HCT116 (cell line): ENCODE data around the gene TLCD3B. TPM values are rescaled to one million over a fixed set of nuclear protein-coding genes. Genes with fewer than 3 reads are reported as not detected.
A peak's percentile ranks its signal among the peaks of the same experiment; 100 is the strongest.

Experiments
- ATAC-seq: fragments of 200-7000 bp; cut with Tn5 transposase; 2 replicates; pipeline ENCODE4 v1.9.1; 2020; ENCODE audit warnings: mild to moderate bottlenecking, moderate library complexity
- BruUV-seq: library from RNA; stranded (reverse); fragments of 400-500 nt; replicated peaks from 2 replicates; lab custom pipeline; 2021; lab: Mats Ljungman, UMichigan
- CTCF ChIA-PET: fragments of 300-600 bp; sonication (Branson Sonifier 250); formaldehyde crosslinking; loops from one replicate; lab custom pipeline; 2021; ENCODE audit warnings: antibody characterized with exemption; lab: Charles Lee
- POLR2A ChIA-PET: fragments of 300-600, 350-600 bp; sonication (Branson Sonifier 250); formaldehyde crosslinking; loops from one replicate; lab custom pipeline; 2021; ENCODE audit warnings: antibody characterized with exemption; lab: Charles Lee
- RAD21 ChIA-PET, 2 experiments: fragments of 300-600 bp; sonication (Branson Sonifier 250); formaldehyde crosslinking; loops; one replicate each; lab custom pipeline; 2023; ENCODE audit warnings: low total read pairs in 2 of 2; ENCODE audit not compliant: uncharacterized antibody in 2 of 2, unreplicated experiment in 2 of 2, low non-redundant PET in 1 of 2; lab: Charles Lee
- DNase-seq: peaks from one replicate; pipeline ENCODE4 v3.0.0-alpha.2; 2010; ENCODE audit warnings: low read depth, low spot score
- H2AFZ ChIP-seq: fragments of 200-600 bp; shearing (Covaris generic), sonication (generic); 2 replicates; pipeline ENCODE4 v1.6.1; 2017; ENCODE audit warnings: low read depth, mixed run types, mixed read lengths, antibody characterized with exemption, low read length; ENCODE audit not compliant: poor library complexity, severe bottlenecking
- H3K27ac ChIP-seq: 2 replicates; pipeline ENCODE4 v1.5.1; 2012; ENCODE audit warnings: low read depth, low read length
- H3K27me3 ChIP-seq: fragments of 200-600 bp; sonication (generic); 2 replicates; pipeline ENCODE4 v1.6.1; 2016; ENCODE audit warnings: mixed run types, low read length, mixed read lengths; ENCODE audit not compliant: insufficient read depth
- H3K36me3 ChIP-seq, 2 experiments: fragments of 200-500 bp in 1 of 2; fragments of 200-600 bp in 1 of 2; sonication (Bioruptor generic) in 1 of 2; sonication (generic) in 1 of 2; 2 replicates each; pipeline versions ENCODE4 v1.5.1 to v1.6.1; 2014 to 2016; ENCODE audit warnings: low read length in 2 of 2, inconsistent platforms in 1 of 2, mixed read lengths in 1 of 2, mixed run types in 1 of 2; ENCODE audit not compliant: insufficient read depth in 2 of 2, control insufficient read depth in 1 of 2
- H3K4me1 ChIP-seq, 2 experiments: fragments of 200-600 bp in 1 of 2; sonication (generic) in 1 of 2; 2 replicates each; pipeline versions ENCODE4 v1.5.1 to v1.6.1; 2012 to 2017; ENCODE audit warnings: low read length in 2 of 2, inconsistent platforms in 1 of 2, mild to moderate bottlenecking in 1 of 2, mixed read lengths in 1 of 2, mixed run types in 1 of 2, moderate library complexity in 1 of 2; ENCODE audit not compliant: insufficient read depth in 2 of 2, control insufficient read depth in 1 of 2
- H3K4me2 ChIP-seq: fragments of 200-600 bp; sonication (generic); 2 replicates; pipeline ENCODE4 v1.6.1; 2017; ENCODE audit warnings: mixed run types, low read length, mixed read lengths
- H3K4me3 ChIP-seq, 2 experiments: fragments of 200-600 bp in 1 of 2; sonication (generic) in 1 of 2; replicated peaks in 1 of 2; 2 replicates each; pipeline ENCODE4 v1.5.1; 2011 to 2016; ENCODE audit warnings: low read length in 2 of 2, control low read depth in 1 of 2, low read depth in 1 of 2, mild to moderate bottlenecking in 1 of 2, mixed read lengths in 1 of 2, mixed run types in 1 of 2
- H3K79me2 ChIP-seq: fragments of 200-600 bp; sonication (generic); 2 replicates; pipeline ENCODE4 v1.6.1; 2017; ENCODE audit warnings: mild to moderate bottlenecking, mixed run types, low read length, moderate library complexity, mixed read lengths; ENCODE audit not compliant: insufficient read depth
- H3K9ac ChIP-seq: fragments of 200-600 bp; sonication (generic); 2 replicates; pipeline ENCODE4 v1.6.1; 2016; ENCODE audit warnings: low read length, mixed read lengths
- H3K9me2 ChIP-seq: fragments of 200-600 bp; sonication (generic), shearing (Covaris generic); 2 replicates; pipeline ENCODE4 v1.6.1; 2017; ENCODE audit warnings: mixed run types, mild to moderate bottlenecking, moderate library complexity; ENCODE audit not compliant: insufficient read depth
- H3K9me3 ChIP-seq, 2 experiments: fragments of 200-500 bp in 1 of 2; fragments of 200-600 bp in 1 of 2; sonication (Bioruptor generic) in 1 of 2; sonication (generic) in 1 of 2; 2 replicates each; pipeline ENCODE4 v1.6.1; 2014 to 2017; ENCODE audit warnings: low read length in 2 of 2, mixed read lengths in 2 of 2, inconsistent platforms in 1 of 2, low read depth in 1 of 2, mild to moderate bottlenecking in 1 of 2, mixed run types in 1 of 2, moderate library complexity in 1 of 2; ENCODE audit not compliant: control insufficient read depth in 1 of 2, insufficient read depth in 1 of 2
- H4K20me1 ChIP-seq: fragments of 200-600 bp; sonication (generic), shearing (Covaris generic); 2 replicates; pipeline ENCODE4 v1.6.1; 2017; ENCODE audit warnings: mixed run types, mild to moderate bottlenecking, moderate library complexity; ENCODE audit not compliant: insufficient read depth
- CBX3 ChIP-seq: IDR thresholded peaks from 2 replicates; pipeline ENCODE4 v1.6.1; 2012; ENCODE audit warnings: low read depth
- CEBPB ChIP-seq: IDR thresholded peaks from 2 replicates; pipeline ENCODE4 v1.6.1; 2012; ENCODE audit warnings: low read depth
- EGR1 ChIP-seq: IDR thresholded peaks from 2 replicates; pipeline ENCODE4 v1.6.1; 2012; ENCODE audit warnings: low read depth
- EZH2 ChIP-seq: fragments of 200-600 bp; sonication (generic); IDR thresholded peaks from 2 replicates; pipeline ENCODE4 v1.6.1; 2017; ENCODE audit warnings: antibody characterized with exemption, mixed run types
- FOSL1 ChIP-seq: IDR thresholded peaks from 2 replicates; pipeline ENCODE4 v1.6.1; 2012; ENCODE audit warnings: low read depth
- JUND ChIP-seq: IDR thresholded peaks from 2 replicates; pipeline ENCODE4 v1.6.1; 2012
- POLR2A ChIP-seq: IDR thresholded peaks from 2 replicates; pipeline ENCODE4 v1.7.0; 2011; ENCODE audit warnings: borderline replicate concordance; ENCODE audit not compliant: insufficient read depth, insufficient read length; ENCODE audit errors: extremely low read depth
- POLR2AphosphoS5 ChIP-seq: IDR thresholded peaks from 2 replicates; pipeline ENCODE4 v1.6.1; 2011; ENCODE audit warnings: mild to moderate bottlenecking, low read depth, low read length, moderate library complexity
- RAD21 ChIP-seq: IDR thresholded peaks from 2 replicates; pipeline ENCODE4 v1.6.1; 2012; ENCODE audit warnings: low read depth, mild to moderate bottlenecking
- SIN3A ChIP-seq: IDR thresholded peaks from 2 replicates; pipeline ENCODE4 v1.6.1; 2012; ENCODE audit warnings: low read depth
- SP1 ChIP-seq: IDR thresholded peaks from 2 replicates; pipeline ENCODE4 v1.6.1; 2012; ENCODE audit warnings: low read depth
- SRF ChIP-seq: IDR thresholded peaks from 2 replicates; pipeline ENCODE4 v1.6.1; 2012; ENCODE audit warnings: low read depth
- TCF7L2 ChIP-seq: IDR thresholded peaks from 2 replicates; pipeline ENCODE4 v1.7.0; 2011; ENCODE audit warnings: borderline replicate concordance, inconsistent platforms; ENCODE audit not compliant: insufficient read depth, insufficient read length; ENCODE audit errors: extremely low read depth
- YY1 ChIP-seq: IDR thresholded peaks from 2 replicates; pipeline ENCODE4 v1.6.1; 2011; ENCODE audit warnings: low read length, low read depth, moderate library complexity, mild to moderate bottlenecking; ENCODE audit not compliant: insufficient replicate concordance; ENCODE audit errors: extremely low read depth
- ZNF274 ChIP-seq: fragments of 200-500 bp; sonication (Bioruptor generic); IDR thresholded peaks from 2 replicates; pipeline ENCODE4 v1.6.1; 2014; ENCODE audit warnings: mild to moderate bottlenecking, low read depth, low read length, inconsistent platforms
- intact Hi-C: fragments of 100-400 bp; cut with micrococcal nuclease; formaldehyde crosslinking; loops from 2 replicates; pipeline ENCODE4 v1.10.0; 2022
- total RNA-seq: library from RNA; stranded (reverse); gene quantifications from one replicate; pipeline ENCODE4 v1.2.1, GENCODE V29; 2021; ENCODE audit not compliant: unreplicated experiment
- TF ChIP-seq, protein P1 (sequence below): IDR thresholded peaks from 2 replicates; pipeline ENCODE4 v1.6.1; 2012
- TF ChIP-seq, protein P2 (sequence below): IDR thresholded peaks from 2 replicates; pipeline ENCODE4 v1.6.1; 2012
- TF ChIP-seq, protein P3 (sequence below): IDR thresholded peaks from 2 replicates; pipeline ENCODE4 v1.6.1; 2011; ENCODE audit warnings: mild to moderate bottlenecking, low read length, moderate library complexity; ENCODE audit not compliant: insufficient replicate concordance; ENCODE audit errors: extremely low read depth

The TLCD3B gene
- total RNA-seq, 1 experiment from 2014 or later, result 1.0 TPM

DNA sequence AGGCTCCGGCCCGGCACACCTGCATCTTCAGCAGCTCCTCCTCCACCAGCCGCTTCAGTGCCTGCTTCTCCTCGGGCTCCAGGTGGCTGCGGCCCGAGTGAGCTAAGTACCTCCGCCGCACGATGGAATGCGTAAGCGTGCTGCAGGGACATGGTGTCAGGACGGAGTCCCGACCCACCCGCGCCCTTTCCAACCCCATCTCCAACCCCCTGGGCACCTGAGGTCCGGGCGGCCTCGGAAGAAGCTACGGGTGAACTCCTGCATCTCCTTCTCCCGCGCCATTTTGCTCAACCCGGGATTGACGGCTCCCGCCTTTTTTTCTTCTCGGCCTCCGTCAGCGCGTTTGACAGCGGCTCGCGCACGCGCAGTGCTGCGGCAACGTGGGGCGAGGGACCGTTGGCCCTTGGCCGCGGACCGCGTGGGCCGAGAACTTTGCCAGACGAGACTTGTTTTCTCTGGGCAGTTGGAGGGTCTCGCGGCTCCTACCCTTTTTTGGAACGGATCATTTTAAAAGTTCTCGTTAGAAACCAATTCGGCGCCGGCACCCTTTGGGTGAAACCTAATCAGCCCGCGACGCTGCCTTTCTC is 35.7 kb downstream of the TLCD3B start, which contains the start of gene HIRIP3:
TSS of gene HIRIP3 (minus strand) at position 294 of the 587 bp plus-strand sequence. CDS start at position 282, 12 bp downstream.
- no peaks in the 10 kb centered on the region for H4K20me1 ChIP-seq
- TF ChIP-seq SP1 (no peak), TCF7L2 (no peak), SRF (no peak), SIN3A (no peak; the same call in 1 of the 2 replicates), EZH2 (no peak), CBX3 (no peak; the same call in 1 of the 2 replicates), ZNF274 (no peak), RAD21 (no peak), FOSL1 (no peak), EGR1 (no peak), POLR2A (peak; percentile 53), YY1 (peak; percentile 88), POLR2AphosphoS5 (peak; percentile 51), JUND (no peak), CEBPB (no peak)
- TF ChIP-seq, protein P1, sequence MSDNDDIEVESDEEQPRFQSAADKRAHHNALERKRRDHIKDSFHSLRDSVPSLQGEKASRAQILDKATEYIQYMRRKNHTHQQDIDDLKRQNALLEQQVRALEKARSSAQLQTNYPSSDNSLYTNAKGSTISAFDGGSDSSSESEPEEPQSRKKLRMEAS, result peak; percentile 92
- TF ChIP-seq, protein P2, sequence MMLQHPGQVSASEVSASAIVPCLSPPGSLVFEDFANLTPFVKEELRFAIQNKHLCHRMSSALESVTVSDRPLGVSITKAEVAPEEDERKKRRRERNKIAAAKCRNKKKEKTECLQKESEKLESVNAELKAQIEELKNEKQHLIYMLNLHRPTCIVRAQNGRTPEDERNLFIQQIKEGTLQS, result no peak
- TF ChIP-seq, protein P3, sequence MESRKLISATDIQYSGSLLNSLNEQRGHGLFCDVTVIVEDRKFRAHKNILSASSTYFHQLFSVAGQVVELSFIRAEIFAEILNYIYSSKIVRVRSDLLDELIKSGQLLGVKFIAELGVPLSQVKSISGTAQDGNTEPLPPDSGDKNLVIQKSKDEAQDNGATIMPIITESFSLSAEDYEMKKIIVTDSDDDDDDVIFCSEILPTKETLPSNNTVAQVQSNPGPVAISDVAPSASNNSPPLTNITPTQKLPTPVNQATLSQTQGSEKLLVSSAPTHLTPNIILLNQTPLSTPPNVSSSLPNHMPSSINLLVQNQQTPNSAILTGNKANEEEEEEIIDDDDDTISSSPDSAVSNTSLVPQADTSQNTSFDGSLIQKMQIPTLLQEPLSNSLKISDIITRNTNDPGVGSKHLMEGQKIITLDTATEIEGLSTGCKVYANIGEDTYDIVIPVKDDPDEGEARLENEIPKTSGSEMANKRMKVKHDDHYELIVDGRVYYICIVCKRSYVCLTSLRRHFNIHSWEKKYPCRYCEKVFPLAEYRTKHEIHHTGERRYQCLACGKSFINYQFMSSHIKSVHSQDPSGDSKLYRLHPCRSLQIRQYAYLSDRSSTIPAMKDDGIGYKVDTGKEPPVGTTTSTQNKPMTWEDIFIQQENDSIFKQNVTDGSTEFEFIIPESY, result no peak
- H3K27ac ChIP-seq, result peak within 1 kb of the TSS; percentile 88
- H3K27me3 ChIP-seq, result no peaks in the 10 kb centered on the region
- POLR2A ChIA-PET, result interaction anchor here (0.6 to 1.2 kb wide), 4 partner anchors 18 to 96 kb away, joined by 3 read pairs; partner anchors contain the start of genes ASPHD1, SEZ6L2, TAOK2 and TMEM219
- CTCF ChIA-PET, result no interaction called here
- intact Hi-C loops, result no loop called here
- DNase-seq (peak; percentile 66), ATAC-seq (peak; percentile 59)
- no TSS peak for BruUV-seq
- peak within 1 kb of the TSS; percentile 92 for H3K4me2 ChIP-seq
- H2AFZ ChIP-seq, result peak within 1 kb of the TSS; percentile 64
- peaks cover 11% of the 10 kb centered on the region for H3K79me2 ChIP-seq
- no peaks in the 10 kb centered on the region for H3K9me2 ChIP-seq
- RAD21 ChIA-PET, result no interaction called here
- H3K9ac ChIP-seq, result peak within 1 kb of the TSS; percentile 86
- H3K4me3 ChIP-seq, result peak within 1 kb of the TSS; percentile 83 to 95
- peaks cover 9 to 20% of the 10 kb centered on the region in 2 experiments for H3K36me3 ChIP-seq
- H3K4me1 ChIP-seq, result peaks cover 9 to 27% of the 10 kb centered on the region in 2 experiments
- H3K9me3 ChIP-seq, result no peaks in the 10 kb centered on the region
